K562 (cell line): ENCODE data around the gene CBL. TPM values are rescaled to one million over a fixed set of nuclear protein-coding genes. Genes with fewer than 3 reads are reported as not detected.

ENCODE experiments used
- BMI1 ChIP-seq: fragments of 150-350 bp; IDR thresholded peaks from 2 replicates; pipeline ENCODE4 v1.6.1; 2014; ENCODE audit warnings: low read length
- CCAR2 ChIP-seq: fragments of 200-400 bp; formaldehyde crosslinking; IDR thresholded peaks from 2 replicates; pipeline ENCODE4 v1.6.1; 2017; ENCODE audit warnings: mild to moderate bottlenecking, low read depth, low read length
- CHCHD3 ChIP-seq: fragments of 250-450 bp; sonication (Bioruptor Pico); IDR thresholded peaks from 2 replicates; pipeline ENCODE4 v2.1.2; 2022; ENCODE audit warnings: mild to moderate bottlenecking
- ELF2 ChIP-seq: fragments of 250-450 bp; sonication (Bioruptor Pico); IDR thresholded peaks from 2 replicates; pipeline ENCODE4 v1.5.0; 2021; ENCODE audit warnings: mild to moderate bottlenecking
- ESRRA ChIP-seq: fragments of 450-650 bp; IDR thresholded peaks from 2 replicates; pipeline ENCODE4 v1.6.1; 2014; ENCODE audit warnings: low read depth, mild to moderate bottlenecking, moderate library complexity, borderline replicate concordance
- ETV1 ChIP-seq: fragments of 450-650 bp; conservative IDR thresholded peaks from 2 replicates; pipeline ENCODE4 v1.6.1; 2016; ENCODE audit warnings: missing genetic modification characterization, control low read depth, low read depth, missing compliant biosample characterization
- GATAD2B ChIP-seq: fragments of 450-650 bp; IDR thresholded peaks from 2 replicates; pipeline ENCODE4 v1.6.1; 2017; ENCODE audit warnings: mild to moderate bottlenecking, borderline replicate concordance
- GTF2E2 ChIP-seq: fragments of 200-800 bp; sonication (Bioruptor generic); IDR thresholded peaks from 2 replicates; pipeline ENCODE4 v1.6.1; 2016; ENCODE audit warnings: missing genetic modification characterization, missing compliant biosample characterization
- KDM5B ChIP-seq: fragments of 200-600 bp; sonication (generic); IDR thresholded peaks from 2 replicates; pipeline ENCODE4 v1.6.1; 2012; ENCODE audit warnings: low read depth, mild to moderate bottlenecking, moderate library complexity, low read length, control low read depth, inconsistent platforms; ENCODE audit not compliant: insufficient replicate concordance
- L3MBTL2 ChIP-seq: fragments of 450-650 bp; IDR thresholded peaks from 2 replicates; pipeline ENCODE4 v1.6.1; 2016; ENCODE audit warnings: mild to moderate bottlenecking, moderate library complexity
- LCOR ChIP-seq: sonication (generic); formaldehyde crosslinking; IDR thresholded peaks from 2 replicates; pipeline ENCODE4 v1.8.0; 2022; ENCODE audit warnings: mild to moderate bottlenecking, missing genetic modification reagents
- MIER1 ChIP-seq: fragments of 450-650 bp; IDR thresholded peaks from 2 replicates; pipeline ENCODE4 v1.6.1; 2016; ENCODE audit warnings: antibody characterized with exemption, mild to moderate bottlenecking, low read depth
- NFATC3 ChIP-seq: fragments of 450-650 bp; IDR thresholded peaks from 2 replicates; pipeline ENCODE4 v1.6.1; 2017; ENCODE audit warnings: mild to moderate bottlenecking
- NR1H2 ChIP-seq: sonication (generic); formaldehyde crosslinking; IDR thresholded peaks from 2 replicates; pipeline ENCODE4 v1.4.0; 2020; ENCODE audit warnings: mild to moderate bottlenecking, missing genetic modification reagents
- RBBP5 ChIP-seq: fragments of 200-600 bp; sonication (generic); IDR thresholded peaks from 2 replicates; pipeline ENCODE4 v1.6.1; 2012; ENCODE audit warnings: borderline replicate concordance, mild to moderate bottlenecking, low read length, control low read depth, inconsistent platforms; ENCODE audit not compliant: insufficient read depth, poor library complexity, severe bottlenecking
- RNF2 ChIP-seq: sonication (generic); IDR thresholded peaks from 2 replicates; pipeline ENCODE4 v1.6.1; 2016
- SUPT5H ChIP-seq: fragments of 450-650 bp; IDR thresholded peaks from 2 replicates; pipeline ENCODE4 v1.6.1; 2016
- TCF3 ChIP-seq: sonication (generic); formaldehyde crosslinking; IDR thresholded peaks from 2 replicates; pipeline ENCODE4 v1.4.0; 2020; ENCODE audit warnings: mild to moderate bottlenecking, missing genetic modification reagents
- ZNF431 ChIP-seq: sonication (generic); formaldehyde crosslinking; IDR thresholded peaks from 2 replicates; pipeline ENCODE4 v1.8.0; 2022; ENCODE audit warnings: mild to moderate bottlenecking, missing genetic modification reagents
- ZNF766 ChIP-seq: fragments of 200-800 bp; sonication (Bioruptor generic); conservative IDR thresholded peaks from 2 replicates; pipeline ENCODE4 v1.6.1; 2016; ENCODE audit warnings: missing genetic modification characterization, missing compliant biosample characterization
- polyA plus RNA-seq, 8 experiments: library from polyadenylated mRNA; depleted of rRNA in 4 of 8; stranded (reverse) in 5 of 8; unstranded in 3 of 8; fragments of >200 nt; fragmentation: Nextera tagmentation in 2 of 8; fragmentation: Illumina TruSeq in 1 of 8; extraction: Ambion mirVana in 2 of 8; extraction: Trizol in 1 of 8; gene quantifications; 2 replicates each; pipeline versions ENCODE4 v1.2.1 to v1.2.3, GENCODE V29; 2011 to 2014; ENCODE audit warnings: inconsistent platforms in 1 of 8, missing spikeins in 1 of 8
- total RNA-seq, 7 experiments: library from RNA; depleted of rRNA in 6 of 7; stranded (reverse); fragments of >200 nt in 6 of 7; fragmentation: Illumina TruSeq in 2 of 7; extraction: Trizol in 2 of 7; gene quantifications; 2 replicates each; pipeline versions ENCODE4 v1.2.1 to v1.2.3, GENCODE V29; 2011 to 2021; ENCODE audit warnings: low replicate concordance in 1 of 7
- TF ChIP-seq, protein P1 (sequence below), 2 experiments: fragments of 250-450 bp in 1 of 2; fragments of 450-650 bp in 1 of 2; sonication (Bioruptor Pico) in 1 of 2; IDR thresholded peaks; 2 replicates each; pipeline versions ENCODE4 v1.6.1 to v1.8.0; 2016 to 2021; ENCODE audit warnings: mild to moderate bottlenecking in 2 of 2, moderate library complexity in 2 of 2, missing compliant biosample characterization in 1 of 2, missing genetic modification characterization in 1 of 2
- TF ChIP-seq, protein P2 (sequence below), 2 experiments: fragments of 450-650 bp; IDR thresholded peaks; 2 replicates each; pipeline ENCODE4 v1.6.1; 2016
- TF ChIP-seq, protein P3 (sequence below): fragments of 200-800 bp; sonication (Bioruptor generic); IDR thresholded peaks from 2 replicates; pipeline ENCODE4 v1.6.1; 2017; ENCODE audit warnings: missing genetic modification characterization, missing compliant biosample characterization
- TF ChIP-seq, protein P4 (sequence below), 2 experiments: IDR thresholded peaks; 2 replicates each; pipeline ENCODE4 v1.6.1; 2011; ENCODE audit warnings: borderline replicate concordance in 1 of 2, control low read depth in 1 of 2, low read depth in 1 of 2, low read length in 1 of 2, mild to moderate bottlenecking in 1 of 2, mixed read lengths in 1 of 2, moderate library complexity in 1 of 2; ENCODE audit not compliant: insufficient read depth in 1 of 2, insufficient read length in 1 of 2, poor library complexity in 1 of 2, severe bottlenecking in 1 of 2; ENCODE audit errors: extremely low read depth in 1 of 2

CBL gene
- total and polyA plus RNA-seq, 9 of the 15 experiments (the other 6 are each of a cell fraction or from before 2014, with no cell fraction given): 3.2 to 24.9 (median 9.9) TPM

DNA sequence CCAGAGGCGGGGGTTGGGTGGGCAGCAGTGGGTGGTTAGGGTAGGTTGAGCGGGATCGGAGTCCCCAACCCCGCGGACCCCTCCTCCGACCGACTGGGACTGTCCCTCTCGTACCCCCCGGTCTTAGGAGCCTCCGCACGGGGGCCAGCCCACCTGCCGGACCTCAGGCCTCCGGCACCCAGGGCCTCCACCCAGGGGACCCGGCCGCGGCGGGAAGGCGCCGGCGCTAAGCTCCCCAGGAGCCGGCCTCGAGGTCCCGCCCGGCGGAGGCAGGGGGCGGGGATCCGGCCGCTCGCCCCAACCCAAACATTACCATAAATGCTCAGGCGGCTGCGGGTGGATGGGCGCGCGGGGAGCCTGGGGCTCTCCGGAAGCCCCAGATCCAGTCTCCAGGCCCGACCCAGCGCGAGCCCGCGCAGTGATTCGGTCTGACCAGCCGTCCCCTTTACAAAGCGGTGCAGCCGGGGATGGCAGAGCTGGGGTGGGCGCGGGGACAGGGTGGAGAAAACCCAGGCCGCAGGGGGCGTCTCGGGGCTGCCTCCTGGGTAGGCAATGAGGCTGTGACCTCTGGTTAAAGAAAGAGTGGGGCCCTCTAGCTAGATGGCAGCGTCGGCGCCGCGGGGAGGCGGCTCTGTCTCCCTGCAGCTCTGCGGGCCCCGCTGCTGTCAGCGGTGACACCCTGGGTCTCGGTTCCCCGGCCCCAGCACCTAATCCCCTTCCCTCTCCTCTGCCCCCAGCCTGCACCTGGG is 114.8 kb downstream of the CBL start (continued):
- TF ChIP-seq, protein P1, sequence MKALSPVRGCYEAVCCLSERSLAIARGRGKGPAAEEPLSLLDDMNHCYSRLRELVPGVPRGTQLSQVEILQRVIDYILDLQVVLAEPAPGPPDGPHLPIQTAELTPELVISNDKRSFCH (CRISPR knock-in tag; IDR thresholded peaks at IDR 0.05): no peak
- TF ChIP-seq, protein P1 (tag; IDR thresholded peaks at IDR 0.05): peak; percentile 21; the same call in 1 of the 2 replicates
- TF ChIP-seq RNF2: no peak
- peak; percentile 16; the same call in 1 of the 2 replicates for TF ChIP-seq ELF2 (CRISPR knock-in tag)
- no peak for TF ChIP-seq TCF3 (CRISPR knock-in tag)
- TF ChIP-seq MIER1: no peak
- TF ChIP-seq GATAD2B: peak; percentile 69
- no peak for TF ChIP-seq BMI1
- TF ChIP-seq SUPT5H: peak; percentile 71
- 0 out of 2 replicates have a peak, but pooled peaks have one; percentile 22 for TF ChIP-seq LCOR (CRISPR knock-in tag)
- TF ChIP-seq ETV1 (tag): peak; percentile 86
- TF ChIP-seq, protein P2, sequence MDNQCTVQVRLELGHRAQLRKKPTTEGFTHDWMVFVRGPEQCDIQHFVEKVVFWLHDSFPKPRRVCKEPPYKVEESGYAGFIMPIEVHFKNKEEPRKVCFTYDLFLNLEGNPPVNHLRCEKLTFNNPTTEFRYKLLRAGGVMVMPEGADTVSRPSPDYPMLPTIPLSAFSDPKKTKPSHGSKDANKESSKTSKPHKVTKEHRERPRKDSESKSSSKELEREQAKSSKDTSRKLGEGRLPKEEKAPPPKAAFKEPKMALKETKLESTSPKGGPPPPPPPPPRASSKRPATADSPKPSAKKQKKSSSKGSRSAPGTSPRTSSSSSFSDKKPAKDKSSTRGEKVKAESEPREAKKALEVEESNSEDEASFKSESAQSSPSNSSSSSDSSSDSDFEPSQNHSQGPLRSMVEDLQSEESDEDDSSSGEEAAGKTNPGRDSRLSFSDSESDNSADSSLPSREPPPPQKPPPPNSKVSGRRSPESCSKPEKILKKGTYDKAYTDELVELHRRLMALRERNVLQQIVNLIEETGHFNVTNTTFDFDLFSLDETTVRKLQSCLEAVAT (IDR thresholded peaks at IDR 0.05): 0 out of 4 replicates have a peak, but pooled peaks of 1 of the 2 experiments have one; percentile 19
- TF ChIP-seq ZNF431 (CRISPR knock-in tag): 0 out of 2 replicates have a peak, but pooled peaks have one; percentile 22
- peak; percentile 29; the same call in 1 of the 2 replicates for TF ChIP-seq ESRRA
- TF ChIP-seq GTF2E2 (tag): peak; percentile 59
- TF ChIP-seq NFATC3: no peak
- TF ChIP-seq CHCHD3 (CRISPR knock-in tag): peak; percentile 14; the same call in 1 of the 2 replicates
- no peak for TF ChIP-seq CCAR2
- TF ChIP-seq, protein P3, sequence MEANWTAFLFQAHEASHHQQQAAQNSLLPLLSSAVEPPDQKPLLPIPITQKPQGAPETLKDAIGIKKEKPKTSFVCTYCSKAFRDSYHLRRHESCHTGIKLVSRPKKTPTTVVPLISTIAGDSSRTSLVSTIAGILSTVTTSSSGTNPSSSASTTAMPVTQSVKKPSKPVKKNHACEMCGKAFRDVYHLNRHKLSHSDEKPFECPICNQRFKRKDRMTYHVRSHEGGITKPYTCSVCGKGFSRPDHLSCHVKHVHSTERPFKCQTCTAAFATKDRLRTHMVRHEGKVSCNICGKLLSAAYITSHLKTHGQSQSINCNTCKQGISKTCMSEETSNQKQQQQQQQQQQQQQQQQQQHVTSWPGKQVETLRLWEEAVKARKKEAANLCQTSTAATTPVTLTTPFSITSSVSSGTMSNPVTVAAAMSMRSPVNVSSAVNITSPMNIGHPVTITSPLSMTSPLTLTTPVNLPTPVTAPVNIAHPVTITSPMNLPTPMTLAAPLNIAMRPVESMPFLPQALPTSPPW: peak; percentile 47
- TF ChIP-seq, protein P4, sequence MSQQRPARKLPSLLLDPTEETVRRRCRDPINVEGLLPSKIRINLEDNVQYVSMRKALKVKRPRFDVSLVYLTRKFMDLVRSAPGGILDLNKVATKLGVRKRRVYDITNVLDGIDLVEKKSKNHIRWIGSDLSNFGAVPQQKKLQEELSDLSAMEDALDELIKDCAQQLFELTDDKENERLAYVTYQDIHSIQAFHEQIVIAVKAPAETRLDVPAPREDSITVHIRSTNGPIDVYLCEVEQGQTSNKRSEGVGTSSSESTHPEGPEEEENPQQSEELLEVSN (IDR thresholded peaks at IDR 0.05; ENCODE audit: borderline replicate concordance in 1 of 2, extremely low read depth in 1 of 2, insufficient read depth in 1 of 2, insufficient read length in 1 of 2, low read depth in 1 of 2, low read length in 1 of 2, poor library complexity in 1 of 2, severe bottlenecking in 1 of 2): peak in 1 of 2 experiments; percentile 90
- TF ChIP-seq NR1H2 (CRISPR knock-in tag): 0 out of 2 replicates have a peak, but pooled peaks have one; percentile 42
- peak; percentile 72 for TF ChIP-seq L3MBTL2
- peak; percentile 49 for TF ChIP-seq KDM5B
- TF ChIP-seq ZNF766 (CRISPR knock-in tag): peak; percentile 27; the same call in 1 of the 2 replicates
- TF ChIP-seq RBBP5: peak; percentile 38
